AG04450 (cell line): ENCODE data around the gene CHAC1. TPM values are rescaled to one million over a fixed set of nuclear protein-coding genes. Genes with fewer than 3 reads are reported as not detected.

Experiments used
- CTCF ChIA-PET: fragments of 300-600, 350-600 bp; formaldehyde crosslinking; extraction: SDS; loops from one replicate; lab custom pipeline; 2022; ENCODE audit warnings: antibody characterized with exemption, inconsistent platforms; lab: Charles Lee
- POLR2A ChIA-PET: fragments of 350-600 bp; formaldehyde crosslinking; extraction: SDS; loops from one replicate; lab custom pipeline; 2021; ENCODE audit warnings: antibody characterized with exemption, inconsistent platforms; lab: Yijun Ruan, JAX
- DNase-seq: peaks from one replicate; pipeline ENCODE4 v3.0.0-alpha.2; 2011; ENCODE audit warnings: low read depth, low spot score
- H3K27ac ChIP-seq: one replicate; pipeline ENCODE4 v1.5.1; 2012; ENCODE audit warnings: low read depth, low read length, control low read depth
- H3K27me3 ChIP-seq: one replicate; pipeline ENCODE4 v1.6.0; 2012; ENCODE audit warnings: low read length; ENCODE audit not compliant: control insufficient read depth, insufficient read depth
- H3K4me3 ChIP-seq: 2 replicates; pipeline ENCODE4 v1.5.1; 2011; ENCODE audit warnings: mild to moderate bottlenecking, low read depth, low read length, control low read depth
- H3K9me3 ChIP-seq: 2 replicates; pipeline ENCODE4 v1.5.1; 2012; ENCODE audit warnings: low read length; ENCODE audit not compliant: control insufficient read depth, insufficient read depth
- CTCF ChIP-seq: IDR thresholded peaks from 2 replicates; pipeline ENCODE4 v1.5.1; 2011; ENCODE audit warnings: low read depth, low read length, control low read depth, inconsistent platforms
- polyA plus RNA-seq: library from polyadenylated mRNA; depleted of rRNA; stranded (reverse); fragments of >200 nt; gene quantifications from 2 replicates; pipeline ENCODE4 v1.2.3, GENCODE V29; 2011; rRNA removed
- small RNA-seq: library from RNA; depleted of rRNA; stranded (forward); fragments of <200 nt; gene quantifications from one replicate; pipeline ENCODE3, GENCODE V24; 2012; ENCODE audit warnings: low read depth; ENCODE audit not compliant: insufficient read length

CHAC1 gene
- polyA plus RNA-seq, 1 experiment, result 106 TPM

- ChIA-PET POLR2A (no interaction called here), CTCF (interaction anchor here (1.1 kb wide), 1 partner anchor 18 kb away, joined by 3 read pairs; no protein-coding TSS in a partner anchor)
- no peak for DNase-seq
- Histone ChIP-seq H3K27me3 (no peaks in the 10 kb centered on the region), H3K9me3 (no peaks in the 10 kb centered on the region), H3K27ac (no peak overlapping the region), H3K4me3 (no peak overlapping the region)
- no peak for TF ChIP-seq CTCF
Observed at GRCh38 chr15:41004490-41004889, 51.2 kb downstream of the CHAC1 start.

Small RNAs within 50 kb of the gene (small RNA-seq; reads per million reads assigned to genes)
- gene ISCA1P4, result not detected

Other genes with a start within 250 kb of the CHAC1 start
- 19.2 and 19.5 TPM in 2 replicates for gene RMDN3, start 198.2 kb upstream of the CHAC1 start, polyA plus RNA-seq
- gene GCHFR, start 189.4 kb upstream of the CHAC1 start, polyA plus RNA-seq, result 4.2 and 4.7 TPM in 2 replicates
- gene C15orf62, start 183.5 kb upstream of the CHAC1 start, polyA plus RNA-seq, result 0.05 TPM in 2 replicates
- gene ZFYVE19, start 146.4 kb upstream of the CHAC1 start, polyA plus RNA-seq, result 15.6 and 20.3 TPM in 2 replicates
- 25.8 and 31.7 TPM in 2 replicates for gene DNAJC17, start 146.0 kb upstream of the CHAC1 start, polyA plus RNA-seq
- gene PPP1R14D, start 124.8 kb upstream of the CHAC1 start, polyA plus RNA-seq, result not detected in 2 replicates
- 0.87 and 0.94 TPM in 2 replicates for gene SPINT1, start 109.4 kb upstream of the CHAC1 start, polyA plus RNA-seq
- gene RHOV, start 79.2 kb upstream of the CHAC1 start, polyA plus RNA-seq, result 0.04 and 0.10 TPM in 2 replicates
- gene VPS18, start 59.0 kb upstream of the CHAC1 start, polyA plus RNA-seq, result 18.7 and 25.7 TPM in 2 replicates
- 1.5 and 2.6 TPM in 2 replicates for gene DLL4, start 24.1 kb upstream of the CHAC1 start, polyA plus RNA-seq
- gene INO80, start 162.8 kb downstream of the CHAC1 start, polyA plus RNA-seq, result 5.3 and 8.0 TPM in 2 replicates